Measurements from ENCODE around the gene CSPG4. TPM values are rescaled to one million over a fixed set of nuclear protein-coding genes. Genes with fewer than 3 reads are reported as not detected.

CSPG4 gene
- total and polyA plus RNA-seq, 10 of the 15 experiments (the other 5 are each of a cell fraction or from before 2014, with no cell fraction given) = 0.02 to 2.2 (median 0.76) TPM

GRCh38 chr15:75625542-75626347, 86.9 kb downstream of the CSPG4 start, which contains the start of gene SNUPN (continued):
- TF ChIP-seq WRNIP1 (IDR thresholded peaks at IDR 0.05; ENCODE audit: borderline replicate concordance, low read depth, low read length) (no peak), ZBTB40 (IDR thresholded peaks at IDR 0.05; ENCODE audit: borderline replicate concordance) (peak; percentile 79; the same call in 1 of the 2 replicates), JUND (IDR thresholded peaks at IDR 0.05; ENCODE audit: low read depth, low read length) (no peak; the same call in 1 of the 2 replicates), SUPT20H (IDR thresholded peaks at IDR 0.05; ENCODE audit: borderline replicate concordance, control insufficient read depth, low read depth, low read length) (no peak), ZNF384 (IDR thresholded peaks at IDR 0.05; ENCODE audit: borderline replicate concordance, low read depth, low read length) (no peak), ZNF217 (IDR thresholded peaks at IDR 0.05) (peak; percentile 90), MEF2B (IDR thresholded peaks at IDR 0.05; ENCODE audit: partially characterized antibody, poor library complexity, severe bottlenecking) (no peak), SIN3A (IDR thresholded peaks at IDR 0.05; ENCODE audit: low read depth, low read length) (no peak), NFYA (IDR thresholded peaks at IDR 0.05; ENCODE audit: borderline replicate concordance, low read depth, low read length) (no peak), POU2F2 (IDR thresholded peaks at IDR 0.05; ENCODE audit: borderline replicate concordance, low read depth, low read length) (peak; percentile 62; the same call in 1 of the 3 replicates), LARP7 (IDR thresholded peaks at IDR 0.05) (peak; percentile 75; the same call in 1 of the 2 replicates), SKIL (IDR thresholded peaks at IDR 0.05; ENCODE audit: low read depth, poor library complexity, severe bottlenecking) (no peak), FOXK2 (IDR thresholded peaks at IDR 0.05) (no peak), IRF4 (IDR thresholded peaks at IDR 0.05; ENCODE audit: low read depth, low read length) (0 out of 2 replicates have a peak, but pooled peaks have one; percentile 8), ATF3 (IDR thresholded peaks at IDR 0.05; ENCODE audit: borderline replicate concordance, extremely low read depth, low read depth, low read length) (no peak), ZNF24 (IDR thresholded peaks at IDR 0.05) (no peak; the same call in 1 of the 2 replicates), IKZF1 (conservative IDR thresholded peaks at IDR 0.05) (peak; percentile 89), BMI1 (IDR thresholded peaks at IDR 0.05; ENCODE audit: borderline replicate concordance) (no peak), CBFB (IDR thresholded peaks at IDR 0.05; ENCODE audit: low read depth) (no peak), ATF2 (IDR thresholded peaks at IDR 0.05; ENCODE audit: low read length) (no peak), POLR2AphosphoS5 (IDR thresholded peaks at IDR 0.05; ENCODE audit: low read length) (peak; percentile 85), NRF1 (conservative IDR thresholded peaks at IDR 0.05; ENCODE audit: low read depth, low read length) (no peak; the same call in 1 of the 2 replicates)
